H1 (cell line): ENCODE measurements around the gene SDR39U1. TPM values are rescaled to one million over a fixed set of nuclear protein-coding genes. Genes with fewer than 3 reads are reported as not detected.

Source experiments
- CTCF ChIA-PET: fragments of 300-600 bp; sonication (Branson Sonifier 250); formaldehyde crosslinking; loops from one replicate; lab custom pipeline; 2021; ENCODE audit not compliant: partially characterized antibody; lab: Charles Lee
- POLR2A ChIA-PET: fragments of 300-600 bp; sonication (Branson Sonifier 250); formaldehyde crosslinking; loops from one replicate; lab custom pipeline; 2021; ENCODE audit warnings: inconsistent platforms; ENCODE audit not compliant: partially characterized antibody; lab: Charles Lee
- DNase-seq, 2 experiments: peaks; one replicate each; pipeline versions ENCODE4 v3.0.0 to v3.0.0-alpha.2; 2010 to 2022; ENCODE audit warnings: low spot score in 2 of 2, low read depth in 1 of 2, mixed read lengths in 1 of 2
- FAIRE-seq: peaks from 2 replicates; lab custom pipeline; 2011; peaks lifted over from hg19 to GRCh38; lab: Jason Lieb, UNC
- H2AFZ ChIP-seq: 2 replicates; pipeline ENCODE4 v1.8.1; 2012; ENCODE audit warnings: low read length, inconsistent platforms
- H2AK5ac ChIP-seq: 2 replicates; pipeline ENCODE4 v1.6.1; 2013; ENCODE audit warnings: low read depth, low read length
- H2BK120ac ChIP-seq: replicated peaks from 2 replicates; pipeline ENCODE3; 2013; ENCODE audit warnings: low read depth, low read length, inconsistent platforms
- H2BK12ac ChIP-seq: 2 replicates; pipeline ENCODE4 v1.6.1; 2013; ENCODE audit warnings: low read depth, low read length
- H2BK15ac ChIP-seq: 2 replicates; pipeline ENCODE4 v1.6.1; 2013; ENCODE audit warnings: low read length
- H2BK20ac ChIP-seq: 2 replicates; pipeline ENCODE4 v1.6.1; 2013; ENCODE audit warnings: low read length
- H2BK5ac ChIP-seq: 2 replicates; pipeline ENCODE4 v1.6.1; 2013; ENCODE audit warnings: low read depth, low read length
- H3K14ac ChIP-seq: 2 replicates; pipeline ENCODE4 v1.6.1; 2013; ENCODE audit warnings: inconsistent platforms; ENCODE audit not compliant: insufficient read length
- H3K18ac ChIP-seq: 2 replicates; pipeline ENCODE4 v1.6.1; 2013; ENCODE audit warnings: low read length; ENCODE audit errors: extremely low read depth
- H3K23ac ChIP-seq: 2 replicates; pipeline ENCODE4 v1.6.1; 2013; ENCODE audit warnings: inconsistent platforms; ENCODE audit not compliant: insufficient read length
- H3K23me2 ChIP-seq: 2 replicates; pipeline ENCODE4 v1.6.1; 2013; ENCODE audit warnings: low read depth, low read length
- H3K27ac ChIP-seq: 2 replicates; pipeline ENCODE4 v1.6.1; 2011; ENCODE audit warnings: low read depth, low read length, inconsistent platforms
- H3K27me3 ChIP-seq, 4 experiments: replicated peaks in 1 of 4; 1 replicate in 1 of 4; 2 replicates in 3 of 4; pipeline versions ENCODE4 v1.6.1 to v1.8.1; 2011 to 2013; ENCODE audit warnings: low read length in 3 of 4, mild to moderate bottlenecking in 3 of 4, inconsistent platforms in 2 of 4, mixed read lengths in 2 of 4, moderate library complexity in 1 of 4; ENCODE audit not compliant: control insufficient read depth in 3 of 4, insufficient read depth in 3 of 4; ENCODE audit errors: extremely low read depth in 1 of 4
- H3K36me3 ChIP-seq, 4 experiments: 2 replicates each; pipeline versions ENCODE4 v1.6.1 to v1.8.1; 2011 to 2013; ENCODE audit warnings: mild to moderate bottlenecking in 4 of 4, low read length in 3 of 4, moderate library complexity in 2 of 4, control low read depth in 1 of 4, inconsistent platforms in 1 of 4; ENCODE audit not compliant: insufficient read depth in 4 of 4, control insufficient read depth in 2 of 4
- H3K4ac ChIP-seq: replicated peaks from 2 replicates; pipeline ENCODE3; 2013; ENCODE audit warnings: low read length, low read depth, mixed read lengths, inconsistent platforms; ENCODE audit not compliant: insufficient read length
- H3K4me1 ChIP-seq, 4 experiments: replicated peaks in 1 of 4; 1 replicate in 1 of 4; 2 replicates in 3 of 4; pipeline versions ENCODE4 v1.6.1 to v1.8.1; 2011 to 2013; ENCODE audit warnings: low read length in 3 of 4, inconsistent platforms in 2 of 4, mixed read lengths in 1 of 4; ENCODE audit not compliant: insufficient read depth in 4 of 4, control insufficient read depth in 3 of 4
- H3K4me2 ChIP-seq, 2 experiments: 2 replicates each; pipeline versions ENCODE4 v1.6.1 to v1.8.1; 2011 to 2013; ENCODE audit warnings: low read depth in 2 of 2, low read length in 2 of 2, control low read depth in 1 of 2, inconsistent platforms in 1 of 2, mild to moderate bottlenecking in 1 of 2; ENCODE audit not compliant: insufficient read depth in 1 of 2
- H3K4me3 ChIP-seq, 4 experiments: fragments of 200-600, 300-600 bp in 1 of 4; sonication (generic), shearing (Covaris generic), sonication (Bioruptor Twin) in 1 of 4; 2 replicates each; pipeline versions ENCODE4 v1.5.1 to v1.8.1; 2011 to 2016; ENCODE audit warnings: low read length in 4 of 4, low read depth in 3 of 4, control low read depth in 2 of 4, inconsistent platforms in 2 of 4, mild to moderate bottlenecking in 2 of 4, mixed read lengths in 1 of 4, moderate library complexity in 1 of 4; ENCODE audit not compliant: insufficient read depth in 2 of 4; ENCODE audit errors: extremely low read depth in 1 of 4
- H3K56ac ChIP-seq: replicated peaks from 2 replicates; pipeline ENCODE3; 2013; ENCODE audit warnings: low read depth, mild to moderate bottlenecking, mixed read lengths, low read length, inconsistent platforms; ENCODE audit not compliant: insufficient read length
- H3K79me1 ChIP-seq: 2 replicates; pipeline ENCODE4 v1.6.1; 2013; ENCODE audit warnings: low read depth, low read length, control low read depth
- H3K79me2 ChIP-seq, 2 experiments: 2 replicates each; pipeline versions ENCODE4 v1.6.1 to v1.8.1; 2012 to 2013; ENCODE audit warnings: low read length in 2 of 2, mild to moderate bottlenecking in 2 of 2, inconsistent platforms in 1 of 2; ENCODE audit not compliant: insufficient read depth in 2 of 2, control insufficient read depth in 1 of 2
- H3K9ac ChIP-seq, 4 experiments: replicated peaks in 1 of 4; 1 replicate in 1 of 4; 2 replicates in 3 of 4; pipeline versions ENCODE4 v1.6.1 to v1.8.1; 2011 to 2013; ENCODE audit warnings: low read depth in 3 of 4, low read length in 3 of 4, control low read depth in 2 of 4, mild to moderate bottlenecking in 2 of 4, moderate library complexity in 2 of 4, inconsistent platforms in 1 of 4; ENCODE audit errors: extremely low read depth in 1 of 4
- H3K9me3 ChIP-seq, 2 experiments: 2 replicates each; pipeline versions ENCODE4 v1.6.1 to v1.8.1; 2012 to 2013; ENCODE audit warnings: mild to moderate bottlenecking in 2 of 2, moderate library complexity in 2 of 2, control low read depth in 1 of 2, inconsistent platforms in 1 of 2, low read depth in 1 of 2, low read length in 1 of 2, mixed read lengths in 1 of 2; ENCODE audit not compliant: insufficient read depth in 2 of 2
- H4K20me1 ChIP-seq, 2 experiments: replicated peaks in 1 of 2; 2 replicates each; pipeline versions ENCODE3 to v1.8.1; 2011 to 2013; ENCODE audit warnings: inconsistent platforms in 2 of 2, low read length in 2 of 2, mild to moderate bottlenecking in 1 of 2; ENCODE audit not compliant: insufficient read depth in 2 of 2, control insufficient read depth in 1 of 2
- H4K5ac ChIP-seq: 2 replicates; pipeline ENCODE4 v1.6.1; 2013; ENCODE audit warnings: low read length, low read depth, mixed read lengths, inconsistent platforms; ENCODE audit not compliant: insufficient read length
- H4K8ac ChIP-seq: 2 replicates; pipeline ENCODE4 v1.8.0; 2013; ENCODE audit warnings: mild to moderate bottlenecking, moderate library complexity, low read length, inconsistent platforms; ENCODE audit not compliant: insufficient read depth; ENCODE audit errors: extremely low read depth
- H4K91ac ChIP-seq: replicated peaks from 2 replicates; pipeline ENCODE3; 2013; ENCODE audit warnings: low read length, mixed read lengths, inconsistent platforms; ENCODE audit not compliant: insufficient read length
- CEBPB ChIP-seq: IDR thresholded peaks from 2 replicates; pipeline ENCODE4 v1.6.1; 2012; ENCODE audit warnings: low read depth, low read length
- CHD1 ChIP-seq: IDR thresholded peaks from 2 replicates; pipeline ENCODE4 v1.6.1; 2012; ENCODE audit warnings: low read depth, low read length, improper control_type of control experiment
- EZH2 ChIP-seq: fragments of 200-600 bp; sonication (generic); IDR thresholded peaks from 2 replicates; pipeline ENCODE4 v1.7.1; 2012; ENCODE audit warnings: low read depth, mild to moderate bottlenecking, moderate library complexity, low read length, inconsistent platforms; ENCODE audit not compliant: severe bottlenecking
- GABPA ChIP-seq: IDR thresholded peaks from 2 replicates; pipeline ENCODE4 v1.6.1; 2011; ENCODE audit warnings: mild to moderate bottlenecking, low read length, moderate library complexity, borderline replicate concordance; ENCODE audit not compliant: insufficient read depth
- NRF1 ChIP-seq: IDR thresholded peaks from 2 replicates; pipeline ENCODE4 v1.6.1; 2011; ENCODE audit warnings: mild to moderate bottlenecking, low read depth, low read length, improper control_type of control experiment
- RFX5 ChIP-seq: IDR thresholded peaks from 2 replicates; pipeline ENCODE4 v1.6.1; 2011; ENCODE audit warnings: low read depth, low read length, improper control_type of control experiment, borderline replicate concordance
- SP1 ChIP-seq: IDR thresholded peaks from 2 replicates; pipeline ENCODE4 v1.6.1; 2011; ENCODE audit warnings: low read depth, low read length
- YY1 ChIP-seq: IDR thresholded peaks from 2 replicates; pipeline ENCODE4 v1.6.1; 2011; ENCODE audit warnings: low read depth, mild to moderate bottlenecking, low read length
- WGBS, 2 experiments: shearing (Covaris generic) in 1 of 2; methylation state at CpG; one replicate each; pipeline versions ENCODE4 v1.1.6 to v1.1.7; 2013 to 2015; ENCODE audit warnings: low lambda C conversion rate in 2 of 2, mixed read lengths in 2 of 2, inconsistent platforms in 1 of 2, low coverage in 1 of 2, missing lambda C conversion rate in 1 of 2; ENCODE audit not compliant: insufficient replicate concordance in 2 of 2, insufficient coverage in 1 of 2, insufficient read length in 1 of 2; ENCODE audit errors: extremely low coverage in 1 of 2, missing lambda C conversion rate in 1 of 2; 5-methylcytosine and 5-hydroxymethylcytosine counted together
- polyA plus RNA-seq, 7 experiments: library from polyadenylated mRNA; depleted of rRNA in 3 of 7; stranded (reverse) in 5 of 7; unstranded in 2 of 7; fragments of >200 nt in 5 of 7; fragments of 200-250 nt in 2 of 7; gene quantifications; 1 replicate in 5 of 7; 2 replicates in 1 of 7; 4 replicates in 1 of 7; pipeline versions ENCODE4 v1.2.1 to v1.2.3, GENCODE V29; 2011 to 2013; ENCODE audit warnings: missing spikeins in 2 of 7, mixed read lengths in 2 of 7
- total RNA-seq: library from RNA; stranded (reverse); fragmentation: NEBNext Ultra II Directional; extraction: Animal tissue kit (Norgen Biotek cat#: 25700); gene quantifications from 2 replicates; pipeline ENCODE4 v1.2.1, GENCODE V29; 2021

Gene SDR39U1
- total and polyA plus RNA-seq, 2 of the 8 experiments (the other 6 are each of a cell fraction or from before 2014, with no cell fraction given) = 46.7 to 98.8 TPM

- TF ChIP-seq EZH2 (no peak), CHD1 (no peak), CEBPB (no peak), GABPA (no peak), RFX5 (no peak), NRF1 (no peak), SP1 (no peak), YY1 (no peak)
- Histone ChIP-seq H3K23me2 (no peaks in the 10 kb centered on the region), H4K20me1 (no peaks in the 10 kb centered on the region), H3K14ac (no peak overlapping the region), H3K18ac (no peak overlapping the region), H3K4me2 (no peak overlapping the region), H2BK20ac (no peak overlapping the region), H3K4ac (no peak overlapping the region), H3K36me3 (no peaks in the 10 kb centered on the region), H2BK5ac (no peak overlapping the region), H2AK5ac (no peak overlapping the region), H3K9ac (no peak overlapping the region), H2BK120ac (no peak overlapping the region), H3K4me1 (no peaks in the 10 kb centered on the region), H3K23ac (no peak overlapping the region), H2BK15ac (no peak overlapping the region), H3K79me1 (no peaks in the 10 kb centered on the region), H3K56ac (no peak overlapping the region), H2BK12ac (no peak overlapping the region), H3K27me3 (no peaks in the 10 kb centered on the region), H2AFZ (no peak overlapping the region), H4K5ac (no peak overlapping the region), H3K79me2 (no peaks in the 10 kb centered on the region), H3K4me3 (no peak overlapping the region), H4K91ac (no peak overlapping the region), H4K8ac (no peak overlapping the region), H3K27ac (no peak overlapping the region), H3K9me3 (0 out of 4 replicates have a peak, but pooled peaks cover 0 to 4% of the 10 kb centered on the region in 2 experiments)
- CTCF ChIA-PET = interaction anchor here (0.9 to 2.2 kb wide), 3 partner anchors 22 to 583 kb away, joined by 3 to 6 read pairs (median 5); no protein-coding TSS in a partner anchor
- FAIRE-seq (no peak), DNase-seq (no peak)
- POLR2A ChIA-PET = no interaction called here
- 68% methylated on average over 1 of the region's 1 CpG; no CpG with 5 or more reads in 1 of the 2 experiments for WGBS, 2 experiments
These were observed 16.2 kb upstream of the SDR39U1 start for GRCh38 chr14:24458736-24459135.
